Astrocyte (in vitro differentiated cells and primary cell): ENCODE measurements around the gene NMT2. TPM values are rescaled to one million over a fixed set of nuclear protein-coding genes. Genes with fewer than 3 reads are reported as not detected.
"Not testable (repeated sequence)": the region's sequence is repeated elsewhere in the genome, so short reads cannot be mapped to it uniquely, and the experiment has no call there.

Source experiments
- DNase-seq: peaks from one replicate; pipeline ENCODE4 v3.0.0-alpha.2; 2010; ENCODE audit warnings: low read depth
- FAIRE-seq: peaks from 2 replicates; lab custom pipeline; 2011; peaks lifted over from hg19 to GRCh38; lab: Jason Lieb, UNC
- H2AFZ ChIP-seq: 2 replicates; pipeline ENCODE4 v1.6.0; 2012; ENCODE audit warnings: low read depth, low read length, inconsistent platforms
- H3K27ac ChIP-seq: 2 replicates; pipeline ENCODE4 v1.5.1; 2011; ENCODE audit warnings: low read depth, low read length, inconsistent platforms
- H3K27me3 ChIP-seq: 2 replicates; pipeline ENCODE4 v1.6.0; 2011; ENCODE audit warnings: low read length, inconsistent platforms; ENCODE audit not compliant: insufficient read depth
- H3K36me3 ChIP-seq: 2 replicates; pipeline ENCODE4 v1.5.1; 2011; ENCODE audit warnings: low read length, inconsistent platforms; ENCODE audit not compliant: insufficient read depth
- H3K4me1 ChIP-seq: 2 replicates; pipeline ENCODE4 v1.5.1; 2011; ENCODE audit warnings: low read length, inconsistent platforms; ENCODE audit not compliant: insufficient read depth
- H3K4me2 ChIP-seq: 2 replicates; pipeline ENCODE4 v1.6.0; 2012; ENCODE audit warnings: low read length, inconsistent platforms
- H3K4me3 ChIP-seq: 2 replicates; pipeline ENCODE4 v1.5.1; 2011; ENCODE audit warnings: low read depth, mild to moderate bottlenecking, low read length, inconsistent platforms; ENCODE audit not compliant: insufficient read depth
- H3K79me2 ChIP-seq: 2 replicates; pipeline ENCODE4 v1.6.0; 2012; ENCODE audit warnings: mild to moderate bottlenecking, low read length, inconsistent platforms; ENCODE audit not compliant: insufficient read depth
- H3K9ac ChIP-seq: 2 replicates; pipeline ENCODE4 v1.6.0; 2012; ENCODE audit warnings: mild to moderate bottlenecking, low read length, inconsistent platforms
- H3K9me3 ChIP-seq: 2 replicates; pipeline ENCODE4 v1.5.1; 2012; ENCODE audit warnings: low read depth, mild to moderate bottlenecking, low read length, inconsistent platforms; ENCODE audit not compliant: insufficient read depth
- H4K20me1 ChIP-seq: 2 replicates; pipeline ENCODE4 v1.6.0; 2012; ENCODE audit warnings: low read length, inconsistent platforms; ENCODE audit not compliant: insufficient read depth
- H3K27ac Mint-ChIP-seq: one replicate; pipeline ENCODE4 v1.8.0; 2021; ENCODE audit warnings: mild to moderate bottlenecking, mixed read lengths; ENCODE audit not compliant: unreplicated experiment
- H3K27me3 Mint-ChIP-seq: one replicate; pipeline ENCODE4 v1.8.0; 2021; ENCODE audit warnings: low read depth, mixed read lengths; ENCODE audit not compliant: unreplicated experiment
- H3K36me3 Mint-ChIP-seq: one replicate; pipeline ENCODE4 v1.8.0; 2021; ENCODE audit warnings: low read depth, mixed read lengths; ENCODE audit not compliant: unreplicated experiment
- H3K4me1 Mint-ChIP-seq: one replicate; pipeline ENCODE4 v1.8.0; 2021; ENCODE audit warnings: low read depth, mixed read lengths; ENCODE audit not compliant: unreplicated experiment
- H3K4me3 Mint-ChIP-seq: one replicate; pipeline ENCODE4 v1.8.0; 2021; ENCODE audit warnings: mild to moderate bottlenecking, moderate library complexity, mixed read lengths; ENCODE audit not compliant: unreplicated experiment
- H3K9me3 Mint-ChIP-seq: one replicate; pipeline ENCODE4 v1.8.0; 2021; ENCODE audit warnings: mild to moderate bottlenecking, mixed read lengths; ENCODE audit not compliant: unreplicated experiment
- EZH2 ChIP-seq: IDR thresholded peaks from 2 replicates; pipeline ENCODE4 v1.6.1; 2012; ENCODE audit warnings: mild to moderate bottlenecking, low read length, inconsistent platforms; ENCODE audit not compliant: insufficient read depth
- total RNA-seq: library from RNA; stranded (reverse); gene quantifications from 2 replicates; pipeline ENCODE4 v1.2.1, GENCODE V29; 2021
- TF ChIP-seq, protein P1 (sequence below): IDR thresholded peaks from 2 replicates; pipeline ENCODE4 v1.5.1; 2011; ENCODE audit warnings: low read depth, mild to moderate bottlenecking, inconsistent platforms, low read length, moderate library complexity; ENCODE audit not compliant: insufficient read depth

The NMT2 gene
- total RNA-seq, 1 donor from 2014 or later = 22.1 TPM

DNA sequence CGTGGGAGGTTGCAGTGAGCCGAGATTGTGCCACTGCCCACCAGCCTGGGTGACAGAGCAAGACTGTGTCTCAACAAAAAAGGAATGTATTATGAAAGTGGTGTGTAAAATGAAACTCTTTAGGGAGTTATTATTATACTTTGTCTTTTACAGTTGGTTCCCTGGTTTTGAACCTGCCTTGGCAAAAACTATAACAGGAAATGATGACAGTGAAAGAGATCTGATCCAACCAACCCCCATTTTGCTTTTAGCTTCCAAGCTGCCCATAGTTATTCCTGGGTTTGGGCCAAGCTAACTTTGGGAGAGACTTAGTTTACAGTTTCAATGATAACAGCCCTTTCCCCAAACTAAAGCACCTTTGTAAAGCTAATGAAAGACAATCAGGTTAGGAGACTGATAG, 34.1 kb upstream of the NMT2 start:
- H3K4me3 Mint-ChIP-seq = no peak overlapping the region

GRCh38 chr10:15202301-15202621, 33.8 kb upstream of the NMT2 start:
- H2AFZ ChIP-seq, H3K36me3 Mint-ChIP-seq, H3K9me3 Mint-ChIP-seq, DNase-seq, H3K27me3 ChIP-seq, H3K36me3 ChIP-seq, FAIRE-seq, H3K27me3 Mint-ChIP-seq, H3K9me3 ChIP-seq, H4K20me1 ChIP-seq, H3K79me2 ChIP-seq, H3K4me3 Mint-ChIP-seq: not testable (repeated sequence)
- H3K4me2 ChIP-seq = peak overlapping the region; percentile 77
- peaks cover 46% of the 10 kb centered on the region for H3K4me1 Mint-ChIP-seq
- H3K4me1 ChIP-seq = peaks cover 47% of the 10 kb centered on the region
- H3K4me3 ChIP-seq = peak overlapping the region; percentile 14
- peak overlapping the region; percentile 74 for H3K9ac ChIP-seq
- peak overlapping the region; percentile 99 for H3K27ac Mint-ChIP-seq
- peak overlapping the region; percentile 90 for H3K27ac ChIP-seq

More for the DNA sequence above, 34.1 kb upstream of the NMT2 start:
- DNase-seq (no peak), FAIRE-seq (no peak)
- Histone ChIP-seq H2AFZ (no peak overlapping the region), H3K79me2 (no peaks in the 10 kb centered on the region), H4K20me1 (no peaks in the 10 kb centered on the region), H3K4me2 (peak overlapping the region; percentile 77), H3K9ac (peak overlapping the region; percentile 74), H3K9me3 (no peaks in the 10 kb centered on the region), H3K27me3 (no peaks in the 10 kb centered on the region), H3K36me3 (no peaks in the 10 kb centered on the region), H3K27ac (peak overlapping the region; percentile 90), H3K4me1 (peaks cover 44% of the 10 kb centered on the region), H3K4me3 (no peak overlapping the region)
- Mint-ChIP-seq H3K9me3 (no peaks in the 10 kb centered on the region), H3K27me3 (no peaks in the 10 kb centered on the region), H3K27ac (peak overlapping the region; percentile 99), H3K4me1 (peaks cover 43% of the 10 kb centered on the region), H3K36me3 (peaks cover 3% of the 10 kb centered on the region)
- no peak for TF ChIP-seq EZH2
- TF ChIP-seq, protein P1, sequence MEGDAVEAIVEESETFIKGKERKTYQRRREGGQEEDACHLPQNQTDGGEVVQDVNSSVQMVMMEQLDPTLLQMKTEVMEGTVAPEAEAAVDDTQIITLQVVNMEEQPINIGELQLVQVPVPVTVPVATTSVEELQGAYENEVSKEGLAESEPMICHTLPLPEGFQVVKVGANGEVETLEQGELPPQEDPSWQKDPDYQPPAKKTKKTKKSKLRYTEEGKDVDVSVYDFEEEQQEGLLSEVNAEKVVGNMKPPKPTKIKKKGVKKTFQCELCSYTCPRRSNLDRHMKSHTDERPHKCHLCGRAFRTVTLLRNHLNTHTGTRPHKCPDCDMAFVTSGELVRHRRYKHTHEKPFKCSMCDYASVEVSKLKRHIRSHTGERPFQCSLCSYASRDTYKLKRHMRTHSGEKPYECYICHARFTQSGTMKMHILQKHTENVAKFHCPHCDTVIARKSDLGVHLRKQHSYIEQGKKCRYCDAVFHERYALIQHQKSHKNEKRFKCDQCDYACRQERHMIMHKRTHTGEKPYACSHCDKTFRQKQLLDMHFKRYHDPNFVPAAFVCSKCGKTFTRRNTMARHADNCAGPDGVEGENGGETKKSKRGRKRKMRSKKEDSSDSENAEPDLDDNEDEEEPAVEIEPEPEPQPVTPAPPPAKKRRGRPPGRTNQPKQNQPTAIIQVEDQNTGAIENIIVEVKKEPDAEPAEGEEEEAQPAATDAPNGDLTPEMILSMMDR = no peak

- Mint-ChIP-seq H3K27ac (peak overlapping the region; percentile 99), H3K4me1 (peaks cover 51% of the 10 kb centered on the region)
Observed at GRCh38 chr10:15201589-15202300, 33.3 kb upstream of the NMT2 start.

More at GRCh38 chr10:15201589-15202300, 33.3 kb upstream of the NMT2 start:
- peak overlapping the region; percentile 74 for H3K9ac ChIP-seq
- no peaks in the 10 kb centered on the region for H3K79me2 ChIP-seq
- H2AFZ ChIP-seq = no peak overlapping the region
- Mint-ChIP-seq H3K4me3 (peak overlapping the region; percentile 72), H3K27me3 (no peaks in the 10 kb centered on the region), H3K9me3 (no peaks in the 10 kb centered on the region), H3K36me3 (peaks cover 3% of the 10 kb centered on the region)
- H3K36me3 ChIP-seq = no peaks in the 10 kb centered on the region
- FAIRE-seq (peak; percentile 45), DNase-seq (peak; percentile 73)
- TF ChIP-seq, protein P1 = no peak
- TF ChIP-seq EZH2 = no peak
- H3K4me1 ChIP-seq = peaks cover 52% of the 10 kb centered on the region
- H3K27ac ChIP-seq = peak overlapping the region; percentile 90
- H3K4me2 ChIP-seq = peak overlapping the region; percentile 77
- H3K9me3 ChIP-seq = no peaks in the 10 kb centered on the region
- no peaks in the 10 kb centered on the region for H3K27me3 ChIP-seq
- peak overlapping the region; percentile 14 for H3K4me3 ChIP-seq
- H4K20me1 ChIP-seq = no peaks in the 10 kb centered on the region
